GM12878 (cell line): ENCODE data around the gene COL23A1. TPM values are rescaled to one million over a fixed set of nuclear protein-coding genes. Genes with fewer than 3 reads are reported as not detected.

Experiments used
- ATAC-seq: fragments of 200-7000 bp; cut with Tn5 transposase; 3 replicates; pipeline ENCODE4 v1.9.1; 2020; ENCODE audit warnings: mild to moderate bottlenecking, moderate library complexity
- BruUV-seq: library from RNA; stranded (reverse); fragments of 400-500 nt; replicated peaks from 2 replicates; lab custom pipeline; 2021; lab: Mats Ljungman, UMichigan
- CTCF ChIA-PET: fragments of 300-600 bp; sonication (Branson Sonifier 250); formaldehyde crosslinking; extraction: SDS; loops from one replicate; lab custom pipeline; 2021; ENCODE audit warnings: inconsistent platforms; lab: Yijun Ruan, JAX
- POLR2A ChIA-PET: fragments of 350-600 bp; formaldehyde crosslinking; extraction: SDS; loops from one replicate; lab custom pipeline; 2021; ENCODE audit warnings: inconsistent platforms; lab: Charles Lee
- RAD21 ChIA-PET: fragments of 300-600 bp; sonication (Branson Sonifier 250); formaldehyde crosslinking; loops from one replicate; lab custom pipeline; 2023; ENCODE audit warnings: antibody characterized with exemption; ENCODE audit not compliant: unreplicated experiment; lab: Charles Lee
- SMC1A ChIA-PET: fragments of 300-600 bp; sonication (Branson Sonifier 250); formaldehyde crosslinking; loops from one replicate; lab custom pipeline; 2023; ENCODE audit not compliant: unreplicated experiment, uncharacterized antibody; lab: Charles Lee
- DNase-seq: peaks from one replicate; pipeline ENCODE4 v3.0.0-alpha.2; 2011; ENCODE audit warnings: low read depth, low spot score
- FAIRE-seq: peaks from 3 replicates; lab custom pipeline; 2011; peaks lifted over from hg19 to GRCh38; lab: Jason Lieb, UNC
- H2AFZ ChIP-seq: 2 replicates; pipeline ENCODE4 v1.6.0; 2011; ENCODE audit warnings: low read depth, low read length, control low read depth; ENCODE audit not compliant: control insufficient read depth
- H3K27ac ChIP-seq: 2 replicates; pipeline ENCODE4 v1.5.1; 2011; ENCODE audit warnings: control low read depth; ENCODE audit not compliant: control insufficient read depth, insufficient read depth
- H3K27me3 ChIP-seq, 2 experiments: replicated peaks in 1 of 2; 2 replicates each; pipeline versions ENCODE4 v1.6.0 to v1.6.1; 2011; ENCODE audit warnings: low read length in 1 of 2; ENCODE audit not compliant: control insufficient read depth in 2 of 2, insufficient read depth in 2 of 2
- H3K36me3 ChIP-seq, 2 experiments: 2 replicates each; pipeline ENCODE4 v1.5.1; 2011; ENCODE audit warnings: low read length in 1 of 2; ENCODE audit not compliant: control insufficient read depth in 2 of 2, insufficient read depth in 2 of 2
- H3K4me1 ChIP-seq: 2 replicates; pipeline ENCODE4 v1.6.1; 2011; ENCODE audit warnings: mild to moderate bottlenecking, low read length, moderate library complexity, mixed read lengths; ENCODE audit not compliant: control insufficient read depth, insufficient read depth
- H3K4me2 ChIP-seq: 2 replicates; pipeline ENCODE4 v1.6.0; 2011; ENCODE audit warnings: control low read depth; ENCODE audit not compliant: control insufficient read depth, insufficient read depth
- H3K4me3 ChIP-seq: fragments of 200-600 bp; sonication (generic); 2 replicates; pipeline ENCODE4 v1.5.1; 2016
- H3K79me2 ChIP-seq: 2 replicates; pipeline ENCODE4 v1.6.0; 2011; ENCODE audit warnings: low read length; ENCODE audit not compliant: control insufficient read depth, insufficient read depth
- H3K9ac ChIP-seq: 2 replicates; pipeline ENCODE4 v1.8.0; 2011; ENCODE audit warnings: low read length, control low read depth, mixed read lengths; ENCODE audit not compliant: control insufficient read depth, insufficient read depth
- H3K9me3 ChIP-seq: replicated peaks from 3 replicates; pipeline ENCODE4 v1.5.1; 2011; ENCODE audit warnings: mild to moderate bottlenecking, low read length; ENCODE audit not compliant: control insufficient read depth, insufficient read depth
- H4K20me1 ChIP-seq: 2 replicates; pipeline ENCODE4 v1.6.0; 2011; ENCODE audit not compliant: control insufficient read depth, insufficient read depth
- BCL3 ChIP-seq: IDR thresholded peaks from 2 replicates; pipeline ENCODE4 v1.6.1; 2011; ENCODE audit warnings: borderline replicate concordance, low read depth, mild to moderate bottlenecking, moderate library complexity, low read length; ENCODE audit not compliant: insufficient read depth, poor library complexity, severe bottlenecking
- BHLHE40 ChIP-seq, 2 experiments: fragments of 450-650 bp in 1 of 2; IDR thresholded peaks; 2 replicates each; pipeline ENCODE4 v1.6.1; 2011 to 2017; ENCODE audit warnings: low read depth in 2 of 2, borderline replicate concordance in 1 of 2, improper control_type of control experiment in 1 of 2, low read length in 1 of 2, mild to moderate bottlenecking in 1 of 2
- CEBPZ ChIP-seq: fragments of 150-350 bp; IDR thresholded peaks from 2 replicates; pipeline ENCODE4 v1.6.1; 2016; ENCODE audit warnings: low read depth, low read length
- CHD2 ChIP-seq: IDR thresholded peaks from 2 replicates; pipeline ENCODE4 v1.6.1; 2011; ENCODE audit warnings: low read depth, low read length, improper control_type of control experiment, borderline replicate concordance
- CHD4 ChIP-seq: fragments of 200-600 bp; sonication (generic); IDR thresholded peaks from 2 replicates; pipeline ENCODE4 v1.6.1; 2016; ENCODE audit warnings: mild to moderate bottlenecking
- E2F4 ChIP-seq: IDR thresholded peaks from 2 replicates; pipeline ENCODE4 v1.6.1; 2012; ENCODE audit warnings: low read depth, low read length, improper control_type of control experiment
- KAT2A ChIP-seq: conservative IDR thresholded peaks from 2 replicates; pipeline ENCODE4 v1.6.1; 2011; ENCODE audit warnings: low read depth, low read length; ENCODE audit not compliant: control insufficient read depth
- MEF2B ChIP-seq: fragments of 450-650 bp; IDR thresholded peaks from 2 replicates; pipeline ENCODE4 v1.6.1; 2018; ENCODE audit warnings: mild to moderate bottlenecking, moderate library complexity; ENCODE audit not compliant: partially characterized antibody, poor library complexity, severe bottlenecking
- MXI1 ChIP-seq: fragments of 150-350 bp; IDR thresholded peaks from 2 replicates; pipeline ENCODE4 v1.6.1; 2011; ENCODE audit warnings: low read depth, mild to moderate bottlenecking, inconsistent platforms, low read length, improper control_type of control experiment
- NRF1 ChIP-seq: conservative IDR thresholded peaks from 2 replicates; pipeline ENCODE4 v1.6.1; 2011; ENCODE audit warnings: mild to moderate bottlenecking, low read depth, low read length, improper control_type of control experiment
- PRDM15 ChIP-seq: fragments of 450-650 bp; formaldehyde crosslinking; IDR thresholded peaks from 2 replicates; pipeline ENCODE4 v1.4.0; 2020; ENCODE audit warnings: mild to moderate bottlenecking, moderate library complexity
- STAT1 ChIP-seq: fragments of 450-650 bp; conservative IDR thresholded peaks from 2 replicates; pipeline ENCODE4 v1.6.1; 2014; ENCODE audit warnings: antibody characterized with exemption, mild to moderate bottlenecking
- ZNF217 ChIP-seq: fragments of 450-650 bp; IDR thresholded peaks from 2 replicates; pipeline ENCODE4 v1.6.1; 2017; ENCODE audit warnings: antibody characterized with exemption, mild to moderate bottlenecking
- WGBS: methylation state at CpG from one replicate; pipeline ENCODE4 v1.1.6; 2016; ENCODE audit warnings: low lambda C conversion rate; ENCODE audit not compliant: insufficient replicate concordance, insufficient coverage; ENCODE audit errors: missing lambda C conversion rate; 5-methylcytosine and 5-hydroxymethylcytosine counted together
- in situ Hi-C: fragments of 300-500 bp; cut with MboI; formaldehyde crosslinking; loops from 9 replicates; pipeline ENCODE4 v1.14.3; 2018; ENCODE audit warnings: mixed read lengths
- intact Hi-C: fragments of 100-400 bp; cut with micrococcal nuclease; formaldehyde crosslinking; loops from one replicate; pipeline ENCODE4 v1.14.2; 2022; ENCODE audit not compliant: unreplicated experiment
- polyA plus RNA-seq, 11 experiments: library from polyadenylated mRNA; depleted of rRNA in 4 of 11; unstranded in 6 of 11; stranded (reverse) in 5 of 11; fragments of >200 nt; fragmentation: Nextera tagmentation in 4 of 11; fragmentation: Illumina TruSeq in 1 of 11; extraction: Ambion mirVana in 4 of 11; extraction: Trizol in 1 of 11; gene quantifications; 1 replicate in 1 of 11; 2 replicates in 10 of 11; pipeline versions ENCODE4 v1.2.1 to v1.2.3, GENCODE V29; 2011 to 2016; ENCODE audit warnings: inconsistent platforms in 2 of 11, missing spikeins in 2 of 11, low read depth in 1 of 11
- total RNA-seq, 4 experiments: library from RNA; depleted of rRNA in 3 of 4; stranded (reverse); fragments of >200 nt in 3 of 4; fragmentation: Illumina TruSeq in 1 of 4; extraction: Trizol in 1 of 4; gene quantifications; 2 replicates each; pipeline versions ENCODE4 v1.2.1 to v1.2.3, GENCODE V29; 2013 to 2021

COL23A1 gene
- total and polyA plus RNA-seq, 10 of the 15 experiments (the other 5 are each of a cell fraction or from before 2014, with no cell fraction given), result 0.03 to 0.83 (median 0.09) TPM; not detected in 5

- WGBS, result 31% methylated on average over 5 of the region's 5 CpGs
These were observed 229.3 kb downstream of the COL23A1 start for GRCh38 chr5:178360926-178361235.

More at GRCh38 chr5:178360926-178361235, 229.3 kb downstream of the COL23A1 start:
- Histone ChIP-seq H3K4me1 (no peaks in the 10 kb centered on the region), H3K27me3 (no peaks in the 10 kb centered on the region), H3K27ac (no peak overlapping the region), H3K4me3 (no peak overlapping the region), H3K36me3 (no peaks in the 10 kb centered on the region), H4K20me1 (no peaks in the 10 kb centered on the region), H3K4me2 (no peak overlapping the region), H3K79me2 (no peaks in the 10 kb centered on the region), H3K9me3 (no peaks in the 10 kb centered on the region), H2AFZ (no peak overlapping the region), H3K9ac (no peak overlapping the region)
- TF ChIP-seq CHD2, result no peak
- no peak for TF ChIP-seq PRDM15 (CRISPR knock-in tag)
- no peak for TF ChIP-seq E2F4
- no peak for TF ChIP-seq ZNF217
- TF ChIP-seq MEF2B, result no peak
- no peak for TF ChIP-seq CHD4
- TF ChIP-seq MXI1, result no peak
- no peak for TF ChIP-seq NRF1
- TF ChIP-seq CEBPZ, result no peak
- no peak for TF ChIP-seq KAT2A
- TF ChIP-seq BCL3, result no peak
- no peak for TF ChIP-seq STAT1
- TF ChIP-seq BHLHE40 (IDR thresholded peaks at IDR 0.05; ENCODE audit: borderline replicate concordance in 1 of 2, low read depth in 2 of 2, low read length in 1 of 2), result no peak
- intact Hi-C loops (no loop called here), in situ Hi-C loops (no loop called here)
- BruUV-seq, result no TSS peak
- no peak for DNase-seq
- ChIA-PET CTCF (no interaction called here), POLR2A (no interaction called here), RAD21 (no interaction called here), SMC1A (no interaction called here)
- ATAC-seq, result no peak
- FAIRE-seq, result no peak
